ENCODE data around the gene SEPTIN2. TPM values are rescaled to one million over a fixed set of nuclear protein-coding genes. Genes with fewer than 3 reads are reported as not detected.
"Not testable (repeated sequence)": the region's sequence is repeated elsewhere in the genome, so short reads cannot be mapped to it uniquely, and the experiment has no call there.

SEPTIN2 gene
- total RNA-seq, 2 donors from 2014 or later = 143 to 193 TPM

DNA sequence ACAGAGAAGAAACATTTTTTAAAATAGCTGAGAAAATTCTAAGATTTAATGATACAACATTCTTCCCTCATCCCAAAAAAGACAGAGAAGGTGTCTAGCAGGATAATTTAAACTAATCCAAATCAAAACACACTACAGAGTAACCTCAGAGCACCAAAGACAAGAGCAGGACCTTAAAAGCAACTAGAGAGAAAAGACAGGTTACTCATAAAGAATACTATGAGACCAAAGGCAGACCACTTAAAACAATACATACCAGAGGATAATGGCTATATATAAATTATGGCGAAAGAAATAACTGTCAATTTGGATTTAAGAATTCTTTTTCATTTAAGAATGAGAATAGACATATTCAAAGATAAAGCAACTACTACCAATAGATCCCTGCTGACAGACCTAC is 40.2 kb upstream of the SEPTIN2 start:
- Histone ChIP-seq H3K36me3 (no peaks in the 10 kb centered on the region), H3K4me1 (peaks cover 0 to 18% of the 10 kb centered on the region in 2 donors), H3K9me3 (no peaks in the 10 kb centered on the region), H3K27ac (no peak overlapping the region), H3K4me3 (no peak overlapping the region), H3K27me3 (no peaks in the 10 kb centered on the region)
- DNase-seq (ENCODE audit: low spot score) = no peak
- TF ChIP-seq, protein P1, sequence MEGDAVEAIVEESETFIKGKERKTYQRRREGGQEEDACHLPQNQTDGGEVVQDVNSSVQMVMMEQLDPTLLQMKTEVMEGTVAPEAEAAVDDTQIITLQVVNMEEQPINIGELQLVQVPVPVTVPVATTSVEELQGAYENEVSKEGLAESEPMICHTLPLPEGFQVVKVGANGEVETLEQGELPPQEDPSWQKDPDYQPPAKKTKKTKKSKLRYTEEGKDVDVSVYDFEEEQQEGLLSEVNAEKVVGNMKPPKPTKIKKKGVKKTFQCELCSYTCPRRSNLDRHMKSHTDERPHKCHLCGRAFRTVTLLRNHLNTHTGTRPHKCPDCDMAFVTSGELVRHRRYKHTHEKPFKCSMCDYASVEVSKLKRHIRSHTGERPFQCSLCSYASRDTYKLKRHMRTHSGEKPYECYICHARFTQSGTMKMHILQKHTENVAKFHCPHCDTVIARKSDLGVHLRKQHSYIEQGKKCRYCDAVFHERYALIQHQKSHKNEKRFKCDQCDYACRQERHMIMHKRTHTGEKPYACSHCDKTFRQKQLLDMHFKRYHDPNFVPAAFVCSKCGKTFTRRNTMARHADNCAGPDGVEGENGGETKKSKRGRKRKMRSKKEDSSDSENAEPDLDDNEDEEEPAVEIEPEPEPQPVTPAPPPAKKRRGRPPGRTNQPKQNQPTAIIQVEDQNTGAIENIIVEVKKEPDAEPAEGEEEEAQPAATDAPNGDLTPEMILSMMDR (IDR thresholded peaks at IDR 0.05) = no peak

- H3K4me1 ChIP-seq = peaks cover 0 to 14% of the 10 kb centered on the region in 2 donors
Measured at GRCh38 chr2:241275910-241276309, 39.8 kb upstream of the SEPTIN2 start.

DNA sequence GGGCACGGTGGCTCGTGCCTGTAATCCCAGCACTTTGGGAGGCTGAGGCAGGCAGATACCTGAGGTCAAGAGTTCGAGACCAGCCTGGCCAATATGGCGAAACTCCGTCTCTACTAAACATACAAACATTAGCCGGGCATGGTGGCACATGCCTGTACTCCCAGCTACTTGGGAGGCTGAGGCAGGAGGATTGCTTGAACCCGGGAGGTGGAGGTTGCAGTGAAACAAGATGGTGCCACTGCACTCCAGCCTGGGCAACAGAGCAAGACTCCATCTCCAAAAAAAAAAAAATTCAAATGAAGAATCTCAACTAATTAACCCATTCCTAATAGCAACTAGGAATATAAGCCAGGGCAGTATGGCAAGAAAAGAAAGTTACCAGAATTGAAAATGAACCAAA is 37.4 kb upstream of the SEPTIN2 start:
- H3K27ac ChIP-seq, H3K4me1 ChIP-seq, H3K36me3 ChIP-seq, H3K9me3 ChIP-seq, H3K27me3 ChIP-seq, H3K4me3 ChIP-seq: not testable (repeated sequence)
- DNase-seq (ENCODE audit: low spot score) = peak; percentile 47

More at GRCh38 chr2:241275910-241276309, 39.8 kb upstream of the SEPTIN2 start:
- DNase-seq (ENCODE audit: low spot score) = no peak
- no peaks in the 10 kb centered on the region for H3K27me3 ChIP-seq
- TF ChIP-seq, protein P1 (IDR thresholded peaks at IDR 0.05) = no peak
- H3K36me3 ChIP-seq = no peaks in the 10 kb centered on the region
- H3K9me3 ChIP-seq = no peaks in the 10 kb centered on the region
- H3K27ac ChIP-seq = no peak overlapping the region
- H3K4me3 ChIP-seq = no peak overlapping the region

DNA sequence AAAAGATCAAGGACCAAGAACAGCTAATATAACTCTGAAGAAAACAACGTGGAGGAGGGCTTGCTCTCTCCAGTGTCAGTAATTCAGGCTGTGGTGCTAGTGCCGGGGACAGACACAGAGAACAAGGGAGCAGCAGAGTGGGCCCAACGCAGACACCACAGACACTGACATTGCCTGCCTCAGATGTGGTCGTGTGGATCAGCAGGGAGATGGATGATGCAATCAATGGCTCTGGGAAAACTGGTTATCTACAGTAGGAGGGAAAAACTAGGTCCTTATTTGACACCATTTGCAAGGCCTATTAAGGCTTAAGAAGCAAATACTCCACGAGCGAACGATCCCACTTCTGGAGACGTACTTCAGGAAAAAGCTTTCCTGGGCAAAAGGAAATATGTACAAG is 36.3 kb upstream of the SEPTIN2 start:
- Histone ChIP-seq H3K4me3 (no peak overlapping the region), H3K4me1 (no peaks in the 10 kb centered on the region), H3K27ac (no peak overlapping the region), H3K9me3 (no peaks in the 10 kb centered on the region), H3K27me3 (no peaks in the 10 kb centered on the region), H3K36me3 (no peaks in the 10 kb centered on the region)
- peak; percentile 56 for DNase-seq (ENCODE audit: low spot score)
- TF ChIP-seq, protein P1 (IDR thresholded peaks at IDR 0.05) = no peak

GRCh38 chr2:241279828-241280227 is 35.9 kb upstream of the SEPTIN2 start:
- DNase-seq (ENCODE audit: low spot score) = peak; percentile 21
- no peaks in the 10 kb centered on the region for H3K27me3 ChIP-seq
- no peaks in the 10 kb centered on the region for H3K9me3 ChIP-seq
- TF ChIP-seq, protein P1 (IDR thresholded peaks at IDR 0.05) = no peak
- no peak overlapping the region for H3K27ac ChIP-seq
- H3K36me3 ChIP-seq = no peaks in the 10 kb centered on the region
- no peaks in the 10 kb centered on the region for H3K4me1 ChIP-seq
- H3K4me3 ChIP-seq = no peak overlapping the region

DNA sequence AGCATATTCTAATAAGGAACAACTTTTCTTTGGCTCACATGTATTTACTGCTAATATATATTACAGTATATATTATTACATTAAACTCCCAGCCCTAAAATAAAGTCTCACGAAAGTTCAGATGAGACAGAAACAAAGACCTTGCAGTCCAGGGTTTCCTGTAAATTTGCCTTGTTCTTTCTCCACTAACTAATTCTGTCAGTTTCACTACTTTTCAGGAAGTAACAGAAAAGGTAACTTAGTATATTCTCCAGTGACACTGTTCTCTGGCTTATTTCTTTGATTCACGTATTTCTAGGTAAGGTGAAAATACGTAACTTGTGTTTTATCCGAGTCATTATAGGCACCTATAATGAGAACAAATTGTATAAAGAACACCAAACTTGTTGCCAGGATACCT is 35.4 kb upstream of the SEPTIN2 start:
- no peak overlapping the region for H3K27ac ChIP-seq
- TF ChIP-seq, protein P1 (IDR thresholded peaks at IDR 0.05) = no peak
- DNase-seq (ENCODE audit: low spot score) = no peak
- H3K4me1 ChIP-seq = no peaks in the 10 kb centered on the region
- H3K9me3 ChIP-seq = no peaks in the 10 kb centered on the region
- no peak overlapping the region for H3K4me3 ChIP-seq
- no peaks in the 10 kb centered on the region for H3K27me3 ChIP-seq
- H3K36me3 ChIP-seq = no peaks in the 10 kb centered on the region

Data from right atrium auricular region (tissue), 2 donors.